ENCODE data around the gene INSIG1.

DNA sequence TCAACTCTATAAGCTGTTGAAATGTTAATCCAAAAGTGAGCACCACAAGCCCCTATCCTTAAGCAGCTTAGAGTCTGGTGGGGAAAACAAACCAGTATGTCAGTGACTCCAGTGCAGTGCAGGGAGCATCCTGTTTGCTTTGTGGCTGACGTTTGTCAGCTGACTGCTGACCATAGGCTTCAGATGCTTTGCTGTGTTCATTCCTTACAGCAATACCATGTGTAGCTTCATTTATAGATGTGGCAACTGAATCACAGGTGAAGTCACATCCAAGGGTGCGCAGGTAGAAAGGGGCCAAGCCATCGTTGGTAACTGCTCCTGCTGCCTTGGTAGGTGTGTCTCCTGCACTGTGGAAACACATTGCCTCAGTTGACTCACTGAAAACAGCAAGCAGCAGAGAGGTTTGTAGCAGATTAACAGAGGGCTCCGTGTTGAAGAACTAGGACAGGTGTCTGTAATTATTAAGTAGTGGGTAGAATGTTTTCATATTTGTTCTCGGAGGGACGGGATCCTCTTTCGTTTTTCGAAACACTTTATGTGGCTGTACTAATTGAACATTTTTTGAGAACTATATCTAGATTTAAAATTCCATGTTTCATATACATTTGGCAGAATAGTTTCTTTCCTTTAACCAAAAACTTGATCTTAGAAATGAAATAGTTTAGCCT lies 2.0 kb downstream of the INSIG1 start:
- TF ChIP-seq POLR2A (IDR thresholded peaks at IDR 0.05), result no peak
- TF ChIP-seq, protein P1, sequence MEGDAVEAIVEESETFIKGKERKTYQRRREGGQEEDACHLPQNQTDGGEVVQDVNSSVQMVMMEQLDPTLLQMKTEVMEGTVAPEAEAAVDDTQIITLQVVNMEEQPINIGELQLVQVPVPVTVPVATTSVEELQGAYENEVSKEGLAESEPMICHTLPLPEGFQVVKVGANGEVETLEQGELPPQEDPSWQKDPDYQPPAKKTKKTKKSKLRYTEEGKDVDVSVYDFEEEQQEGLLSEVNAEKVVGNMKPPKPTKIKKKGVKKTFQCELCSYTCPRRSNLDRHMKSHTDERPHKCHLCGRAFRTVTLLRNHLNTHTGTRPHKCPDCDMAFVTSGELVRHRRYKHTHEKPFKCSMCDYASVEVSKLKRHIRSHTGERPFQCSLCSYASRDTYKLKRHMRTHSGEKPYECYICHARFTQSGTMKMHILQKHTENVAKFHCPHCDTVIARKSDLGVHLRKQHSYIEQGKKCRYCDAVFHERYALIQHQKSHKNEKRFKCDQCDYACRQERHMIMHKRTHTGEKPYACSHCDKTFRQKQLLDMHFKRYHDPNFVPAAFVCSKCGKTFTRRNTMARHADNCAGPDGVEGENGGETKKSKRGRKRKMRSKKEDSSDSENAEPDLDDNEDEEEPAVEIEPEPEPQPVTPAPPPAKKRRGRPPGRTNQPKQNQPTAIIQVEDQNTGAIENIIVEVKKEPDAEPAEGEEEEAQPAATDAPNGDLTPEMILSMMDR (IDR thresholded peaks at IDR 0.05), result no peak

Data from adrenal gland (tissue), 5 donors.